Stimulated activated CD4-positive, alpha-beta T cell treated with anti-CD3 and anti-CD28 coated beads, Interleukin-15, amount 100 ng/mL, for 48 hours (primary cell): Measurements from ENCODE around the gene TECTA.
"Not testable (repeated sequence)": the region's sequence is repeated elsewhere in the genome, so short reads cannot be mapped to it uniquely, and the experiment has no call there.

Experiments used
- DNase-seq, 2 donors: peaks; one replicate each; pipeline ENCODE4 v3.0.0-alpha.2; 2020; ENCODE audit warnings: low read depth in 2 of 2

TECTA gene

DNA sequence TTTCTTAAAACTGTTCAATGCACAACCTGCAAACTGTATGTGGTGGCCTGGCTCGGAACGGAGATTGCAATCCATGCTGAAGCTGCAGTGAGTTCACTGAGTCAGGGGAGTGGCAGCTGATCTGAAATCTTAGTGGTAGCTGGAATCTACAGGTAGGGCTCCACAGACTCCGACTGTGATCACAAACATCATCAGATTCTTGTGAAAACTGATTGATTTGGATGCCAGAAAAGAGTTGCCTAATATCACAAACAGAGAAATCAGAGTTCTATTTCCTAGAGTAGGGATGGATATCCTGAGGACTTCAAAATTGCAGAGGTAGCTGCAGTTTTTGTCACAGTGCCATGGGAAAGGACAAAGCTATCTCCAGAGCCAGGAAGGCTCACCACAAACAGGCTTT is 134.0 kb downstream of the TECTA start:
- no peak for DNase-seq

DNA sequence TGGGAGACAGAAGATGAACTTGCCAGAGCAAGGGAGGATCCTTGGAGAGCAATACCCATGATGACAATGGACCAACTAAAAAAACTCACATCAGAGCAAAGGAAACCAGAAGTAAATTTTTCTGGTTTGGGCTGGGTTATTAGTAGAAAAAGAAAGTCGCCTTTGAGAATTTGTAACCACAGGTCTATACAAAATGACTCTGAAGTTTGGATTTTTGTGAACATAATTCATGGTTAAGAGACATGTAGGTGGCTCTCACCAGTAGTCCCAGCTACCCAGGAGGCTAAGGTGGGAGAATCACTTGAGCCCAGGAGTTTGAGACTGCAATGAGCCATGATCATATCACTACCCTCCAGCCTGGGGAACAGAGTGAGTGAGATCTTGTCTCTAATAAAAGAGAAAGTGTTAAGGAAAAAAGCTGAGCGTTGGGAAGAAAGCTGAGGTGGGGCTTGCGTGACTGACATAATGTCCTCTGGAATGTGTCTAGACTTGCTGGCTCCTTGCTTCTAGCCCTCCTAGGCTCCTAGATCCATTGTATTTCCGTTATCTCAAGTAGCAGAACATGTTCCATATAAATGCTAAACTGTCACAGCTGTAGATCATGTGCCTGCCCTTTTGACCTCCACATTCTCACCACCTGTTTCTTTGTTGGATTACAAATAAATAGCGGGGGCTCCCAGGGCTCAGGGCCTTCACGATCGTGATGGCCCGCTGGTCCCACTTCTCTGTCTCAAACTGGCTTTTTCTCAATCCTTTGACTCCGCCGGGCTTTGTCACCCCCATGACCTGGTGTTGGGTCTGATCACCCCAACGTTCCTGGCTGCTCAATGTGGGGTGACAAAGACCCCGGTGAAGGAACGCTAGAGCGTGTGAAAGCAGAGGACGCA is 135.3 kb downstream of the TECTA start:
- no peak for DNase-seq

DNA sequence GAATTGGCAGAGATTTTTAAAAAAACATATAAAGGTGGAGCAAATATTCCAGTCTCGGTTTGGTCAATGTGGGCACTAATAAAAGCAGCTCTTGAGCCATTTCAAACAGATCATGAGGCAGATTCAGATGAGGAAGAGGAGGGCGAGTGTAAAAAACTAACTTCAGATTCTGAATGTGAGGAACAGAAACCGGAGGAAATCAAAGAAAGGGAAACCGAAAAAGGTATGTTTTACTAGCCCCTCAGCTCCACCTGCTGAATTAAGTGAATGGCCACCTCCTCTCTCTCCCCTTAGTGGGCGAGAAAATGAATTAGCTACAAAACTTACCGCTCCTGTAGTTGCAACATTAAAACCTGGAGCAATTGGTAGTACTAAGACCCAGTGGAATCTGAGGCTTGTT is 136.2 kb downstream of the TECTA start:
- not testable (repeated sequence) for DNase-seq

DNA sequence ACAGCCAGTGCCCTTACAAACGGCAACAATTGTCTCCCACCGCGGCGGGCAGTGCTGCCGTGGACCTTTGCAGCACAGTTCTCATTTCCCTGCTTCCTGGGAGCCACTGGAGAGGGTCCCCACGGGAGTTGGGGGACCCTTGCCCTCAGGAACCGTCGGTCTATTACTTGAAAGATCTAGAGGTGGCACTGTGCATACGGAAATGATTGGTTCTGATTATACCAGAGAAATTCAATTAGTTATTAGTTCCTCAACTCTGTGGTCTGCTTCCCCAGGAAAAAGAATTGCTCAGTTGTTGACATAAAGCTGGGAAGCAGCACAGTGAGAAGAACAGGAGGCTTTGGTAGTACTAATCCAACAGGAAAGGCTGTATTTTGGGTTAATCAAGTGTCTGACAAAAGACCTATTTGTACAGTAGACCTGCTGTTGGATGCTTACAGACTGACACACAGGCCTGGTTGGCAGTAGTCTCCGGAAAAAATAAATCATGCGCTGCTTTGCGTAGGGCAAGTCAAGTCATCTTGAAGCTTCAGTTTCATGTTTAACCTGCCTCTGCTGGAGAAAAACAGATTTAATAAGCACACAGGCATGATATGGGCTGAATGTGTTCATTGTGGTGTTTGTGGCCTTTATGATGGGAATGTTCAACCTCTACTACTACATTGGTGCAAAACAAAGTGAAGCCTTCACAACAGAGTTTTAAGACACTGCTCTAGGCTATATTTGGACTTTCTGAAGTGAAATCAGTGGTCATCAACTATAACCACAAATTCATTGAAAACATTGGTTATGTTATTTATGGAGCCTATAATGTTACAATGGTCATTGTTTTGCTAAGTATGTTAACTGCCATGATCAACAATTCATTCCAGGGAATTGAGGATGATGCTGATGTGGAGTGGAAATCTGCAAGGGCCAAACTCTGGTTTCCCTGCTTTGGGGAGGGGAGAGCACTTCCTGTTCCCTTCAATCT is 136.9 kb downstream of the TECTA start:
- peak; percentile 20 to 39 for DNase-seq

DNA sequence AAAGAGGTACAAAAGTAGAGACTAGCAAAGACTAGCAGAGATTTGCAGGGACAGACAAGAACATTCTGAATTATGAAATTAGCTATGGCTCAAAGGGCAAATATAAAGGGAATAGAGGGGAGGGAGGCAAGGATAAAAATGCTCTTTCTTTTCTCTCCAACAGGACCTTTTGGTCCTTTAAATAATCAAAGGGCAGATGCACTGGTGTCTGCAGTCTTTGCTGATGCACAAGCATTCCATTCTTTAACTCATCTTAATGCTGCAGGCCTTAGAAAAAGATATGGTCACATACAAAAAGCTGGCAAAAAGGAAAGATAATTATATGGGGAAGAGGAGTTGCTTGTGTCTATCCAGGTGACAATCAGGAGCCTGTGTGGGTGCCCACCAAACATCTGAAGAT is 137.9 kb downstream of the TECTA start:
- no peak for DNase-seq

DNA sequence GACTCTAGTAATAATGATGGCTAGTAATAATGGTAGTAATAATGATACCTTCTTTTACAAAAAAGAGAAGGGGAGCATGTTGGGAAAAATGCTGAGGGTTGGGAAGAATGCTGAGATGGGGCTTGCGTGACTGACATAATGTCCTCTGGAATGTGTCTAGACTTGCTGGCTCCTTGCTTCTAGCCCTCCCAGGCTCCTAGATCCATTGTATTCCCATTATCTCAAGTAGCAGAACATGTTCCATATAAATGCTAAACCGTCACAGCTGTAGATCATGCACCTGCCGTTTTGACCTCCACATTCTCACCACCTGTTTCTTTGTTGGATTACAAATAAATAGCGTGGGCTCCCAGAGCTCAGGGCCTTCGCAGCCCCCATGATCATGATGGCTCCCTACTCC is 139.0 kb downstream of the TECTA start:
- DNase-seq, result not testable (repeated sequence)

DNA sequence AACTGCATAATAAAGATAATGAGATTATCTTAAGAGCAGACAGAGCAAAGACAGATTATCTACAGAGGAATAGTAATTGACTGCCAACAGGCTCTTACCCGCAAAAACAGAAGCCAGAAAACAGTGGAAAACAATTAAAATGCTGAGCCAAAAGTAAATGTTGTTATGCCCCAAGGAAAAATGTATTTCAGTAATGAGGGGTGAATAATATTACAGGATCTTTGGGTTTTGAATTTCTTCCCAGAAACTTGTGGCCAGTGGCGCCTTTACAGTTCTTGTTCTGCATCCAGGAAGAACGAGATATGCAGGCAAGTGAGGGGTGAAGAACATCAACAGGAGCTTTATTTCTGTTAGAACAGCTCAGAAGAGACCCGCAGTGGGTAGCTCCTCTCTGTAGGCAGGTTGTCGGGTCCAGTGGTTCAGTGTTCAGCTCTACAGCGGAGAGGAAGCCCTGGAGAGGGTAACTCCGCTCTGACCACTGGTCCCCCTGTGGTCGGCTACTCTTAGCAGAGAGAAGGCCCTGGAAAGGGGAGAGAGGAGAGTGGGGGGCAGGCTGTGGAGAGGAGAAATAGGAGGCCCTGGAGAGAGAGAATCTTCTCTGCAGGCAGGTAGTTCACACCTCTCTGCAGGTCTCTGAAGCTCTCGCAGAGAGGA is 139.7 kb downstream of the TECTA start:
- DNase-seq, result no peak
